Activated naive CD4-positive, alpha-beta T cell treated with Interleukin-2 at 50 U/mL for 16 hours (primary cell): ENCODE measurements around the gene C1orf21.
"Not testable (repeated sequence)": the region's sequence is repeated elsewhere in the genome, so short reads cannot be mapped to it uniquely, and the experiment has no call there.

Experiments
- DNase-seq: peaks from one replicate; pipeline ENCODE4 v3.0.0-alpha.2; 2020

C1orf21 gene

GRCh38 chr1:184386312-184387068, at the start of gene C1orf21:
Gene C1orf21 (plus strand): TSS chr1:184387029. CDS start chr1:184477510, 90,481 bp downstream.
- peak; percentile 70 for DNase-seq

GRCh38 chr1:184337865-184338264, 49.0 kb upstream of the C1orf21 start:
- not testable (repeated sequence) for DNase-seq

GRCh38 chr1:184340984-184341383, 45.8 kb upstream of the C1orf21 start:
- DNase-seq = no peak

GRCh38 chr1:184350573-184350972, 36.3 kb upstream of the C1orf21 start:
- no peak for DNase-seq

- no peak for DNase-seq
Observed at GRCh38 chr1:184351416-184351975, 35.3 kb upstream of the C1orf21 start.

GRCh38 chr1:184352776-184353175, 34.1 kb upstream of the C1orf21 start:
- no peak for DNase-seq

- DNase-seq = no peak
Observed at GRCh38 chr1:184354719-184355118, 32.1 kb upstream of the C1orf21 start.

GRCh38 chr1:184356891-184357290, 29.9 kb upstream of the C1orf21 start:
- no peak for DNase-seq

GRCh38 chr1:184358256-184358655, 28.6 kb upstream of the C1orf21 start:
- DNase-seq = no peak

GRCh38 chr1:184359909-184360308, 26.9 kb upstream of the C1orf21 start:
- no peak for DNase-seq

GRCh38 chr1:184362876-184363275, 24.0 kb upstream of the C1orf21 start:
- DNase-seq = no peak

- no peak for DNase-seq
Observed at GRCh38 chr1:184365699-184366098, 21.1 kb upstream of the C1orf21 start.

- no peak for DNase-seq
Observed at GRCh38 chr1:184366997-184367396, 19.8 kb upstream of the C1orf21 start.

GRCh38 chr1:184367427-184368038, 19.3 kb upstream of the C1orf21 start:
- DNase-seq = no peak

- DNase-seq = no peak
Observed at GRCh38 chr1:184368354-184368753, 18.5 kb upstream of the C1orf21 start.

GRCh38 chr1:184370850-184371249, 16.0 kb upstream of the C1orf21 start:
- DNase-seq = no peak

GRCh38 chr1:184373155-184373554, 13.7 kb upstream of the C1orf21 start:
- DNase-seq = no peak

GRCh38 chr1:184376369-184376768, 10.5 kb upstream of the C1orf21 start:
- DNase-seq = no peak

- no peak for DNase-seq
Observed at GRCh38 chr1:184379111-184379752, 7.6 kb upstream of the C1orf21 start.

GRCh38 chr1:184380468-184380867, 6.4 kb upstream of the C1orf21 start:
- no peak for DNase-seq

- no peak for DNase-seq
Observed at GRCh38 chr1:184383772-184384323, 3.0 kb upstream of the C1orf21 start.

- no peak for DNase-seq
Observed at GRCh38 chr1:184385865-184386311, 941 bp upstream of the C1orf21 start.

- DNase-seq = no peak
Observed at GRCh38 chr1:184387069-184387475, 243 bp downstream of the C1orf21 start.
